Retina (tissue), 1 donor: ENCODE data around the gene MCF2L.
A peak's percentile ranks its signal among the peaks of the same experiment; 100 is the strongest.
"Not testable (repeated sequence)": the region's sequence is repeated elsewhere in the genome, so short reads cannot be mapped to it uniquely, and the experiment has no call there.

Experiments used
- DNase-seq: peaks from one replicate; pipeline ENCODE4 v3.0.0-alpha.2; 2016

Gene MCF2L

GRCh38 chr13:113050734-113051431, 81.9 kb downstream of the MCF2L start:
- peak; percentile 61 for DNase-seq

DNA sequence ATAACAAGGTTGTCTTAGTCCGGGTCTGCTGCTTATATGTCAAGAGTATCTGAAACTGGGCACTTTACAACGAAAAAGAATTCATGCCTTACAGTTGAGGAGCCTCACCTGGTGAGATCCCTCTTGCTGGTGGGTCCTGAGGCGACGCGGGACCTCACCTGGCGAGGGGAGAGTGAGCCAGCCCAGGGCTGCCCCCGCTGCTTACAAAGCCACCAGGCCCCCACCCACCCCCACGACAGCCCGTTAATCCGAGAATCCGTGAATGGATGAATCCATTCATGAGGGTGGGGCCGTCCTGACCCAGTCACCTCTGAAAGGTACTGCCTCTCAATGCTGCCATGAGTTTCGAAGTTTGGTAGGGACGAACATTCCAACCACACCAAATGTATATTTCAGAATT, 82.6 kb downstream of the MCF2L start:
- DNase-seq: no peak

- DNase-seq: no peak
Measured at GRCh38 chr13:113052206-113052605, 83.2 kb downstream of the MCF2L start.

GRCh38 chr13:113052971-113053370, 84.0 kb downstream of the MCF2L start:
- DNase-seq: no peak

DNA sequence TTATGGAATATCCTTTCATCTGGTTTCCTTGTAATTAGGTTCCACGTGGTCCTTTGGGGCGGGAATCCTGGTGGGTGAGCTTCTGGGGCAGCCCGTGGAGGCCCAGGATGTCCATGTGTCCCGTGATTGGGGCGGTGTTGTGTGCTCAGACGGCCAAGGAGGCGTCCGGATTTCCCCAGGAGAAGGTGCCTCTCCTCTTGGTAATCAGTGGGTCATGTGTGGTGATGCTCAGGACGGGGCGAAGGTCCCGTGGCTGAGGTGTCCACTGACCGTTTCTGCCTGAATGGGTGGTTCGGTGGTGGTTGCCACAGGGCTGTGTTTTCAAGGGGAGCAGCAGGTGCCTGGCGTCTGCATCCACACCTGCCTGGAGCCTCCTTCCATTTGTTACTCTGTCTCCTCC, 84.4 kb downstream of the MCF2L start:
- DNase-seq: no peak

GRCh38 chr13:113053801-113054604, 85.0 kb downstream of the MCF2L start:
- no peak for DNase-seq

DNA sequence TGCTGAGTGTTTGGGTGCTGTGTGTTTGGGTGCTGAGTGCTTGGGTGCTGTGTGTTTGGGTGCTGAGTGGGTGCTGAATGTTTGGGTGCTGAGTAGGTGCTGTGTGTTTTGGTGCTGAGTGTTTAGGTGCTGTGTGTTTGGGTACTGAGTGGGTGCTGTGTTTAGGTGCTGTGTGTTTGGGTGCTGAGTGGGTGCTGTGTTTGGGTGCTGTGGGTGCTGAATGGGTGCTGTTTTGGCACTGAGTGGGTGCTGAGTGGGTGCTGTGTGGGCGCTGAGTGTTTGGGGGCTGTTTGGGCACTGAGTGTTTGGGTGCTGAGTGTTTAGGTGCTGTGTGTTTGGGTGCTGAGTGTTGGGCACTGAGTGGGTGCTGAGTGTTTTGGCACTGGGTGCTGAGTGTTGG, 88.1 kb downstream of the MCF2L start:
- no peak for DNase-seq

- DNase-seq: not testable (repeated sequence)
Measured at GRCh38 chr13:113057559-113057958, 88.5 kb downstream of the MCF2L start.

- DNase-seq: no peak
Measured at GRCh38 chr13:113058129-113058987, 89.3 kb downstream of the MCF2L start.

- no peak for DNase-seq
Measured at GRCh38 chr13:113058988-113059850, 90.2 kb downstream of the MCF2L start.

GRCh38 chr13:113059891-113060290, 90.9 kb downstream of the MCF2L start:
- DNase-seq: no peak

GRCh38 chr13:113060557-113061270, 91.7 kb downstream of the MCF2L start:
- no peak for DNase-seq

- no peak for DNase-seq
Measured at GRCh38 chr13:113061271-113061625, 92.2 kb downstream of the MCF2L start.

DNA sequence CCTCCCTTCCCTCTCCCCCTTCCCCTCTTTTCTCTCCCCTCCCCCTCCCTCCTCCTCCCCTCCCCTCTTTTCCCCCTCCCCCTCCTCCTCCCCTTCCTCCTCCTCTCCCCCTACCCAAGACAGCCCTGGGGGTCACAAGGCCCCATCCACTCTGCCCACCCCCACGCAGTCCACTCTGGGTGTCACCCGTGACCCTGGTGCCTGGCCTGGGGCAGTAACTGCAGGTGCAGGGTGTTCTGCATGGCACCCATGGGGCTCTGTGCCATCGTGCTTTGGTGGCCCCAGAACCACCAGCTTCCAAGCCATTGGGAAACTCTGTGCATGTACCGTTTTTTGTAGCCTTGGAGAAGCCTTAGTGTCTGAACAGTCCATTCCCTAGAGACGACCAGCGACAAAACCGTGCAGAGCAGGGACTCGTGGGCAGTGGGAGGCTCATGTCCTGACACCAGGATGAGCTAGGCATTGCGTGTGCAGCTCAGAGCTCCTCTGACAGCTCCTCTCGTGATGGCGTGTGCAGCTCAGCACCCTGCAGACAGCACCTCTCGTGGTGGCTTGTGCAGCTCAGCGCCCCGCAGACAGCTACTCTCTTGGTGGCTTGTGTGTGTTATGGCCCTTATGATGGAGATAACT, 92.9 kb downstream of the MCF2L start:
- DNase-seq: no peak

GRCh38 chr13:113062691-113063090, 93.7 kb downstream of the MCF2L start:
- DNase-seq: no peak

- DNase-seq: no peak
Measured at GRCh38 chr13:113063091-113063491, 94.1 kb downstream of the MCF2L start.

GRCh38 chr13:113064000-113064533, 95.1 kb downstream of the MCF2L start:
- DNase-seq: no peak

DNA sequence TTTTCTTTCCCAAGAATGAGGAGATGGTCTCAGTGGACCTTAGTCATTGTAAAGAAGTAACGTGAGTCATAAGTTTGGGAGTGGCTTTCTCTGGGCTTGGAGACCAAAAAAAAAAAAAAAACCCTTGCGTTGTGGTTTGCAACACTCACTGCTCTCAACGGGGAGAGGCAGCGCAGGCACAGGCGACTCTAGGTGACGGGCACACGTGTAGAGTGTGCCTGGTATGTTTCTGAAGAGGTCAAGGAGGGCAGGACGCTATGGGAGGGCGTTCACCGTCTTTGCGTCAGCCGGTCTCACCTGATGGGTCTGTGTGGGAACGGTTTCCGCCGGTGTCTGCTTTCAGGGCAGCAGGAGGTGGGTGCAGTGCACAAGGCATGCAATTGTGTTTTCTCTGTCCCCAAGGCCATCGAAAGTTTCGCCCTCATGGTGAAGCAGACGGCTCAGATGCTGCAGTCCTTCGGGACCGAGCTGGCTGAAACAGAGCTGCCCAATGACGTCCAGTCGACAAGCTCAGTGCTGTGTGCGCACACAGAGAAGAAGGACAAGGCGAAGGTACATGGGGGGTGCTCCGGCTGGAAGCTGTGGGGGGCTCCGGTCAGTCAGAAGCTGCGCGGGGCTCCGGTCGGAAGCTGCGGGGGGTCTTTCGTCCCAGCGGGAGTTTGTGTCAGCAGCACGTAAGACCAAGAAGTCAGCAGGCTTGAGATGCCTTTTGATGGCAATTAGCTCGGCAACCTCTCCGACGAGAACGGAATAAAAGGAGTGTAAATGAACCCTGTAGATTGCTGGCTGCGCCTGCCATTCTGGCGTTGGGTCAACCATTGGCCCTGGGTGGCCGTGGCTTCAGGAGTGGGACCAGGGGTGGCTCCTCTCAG, 95.8 kb downstream of the MCF2L start:
- no peak for DNase-seq

DNA sequence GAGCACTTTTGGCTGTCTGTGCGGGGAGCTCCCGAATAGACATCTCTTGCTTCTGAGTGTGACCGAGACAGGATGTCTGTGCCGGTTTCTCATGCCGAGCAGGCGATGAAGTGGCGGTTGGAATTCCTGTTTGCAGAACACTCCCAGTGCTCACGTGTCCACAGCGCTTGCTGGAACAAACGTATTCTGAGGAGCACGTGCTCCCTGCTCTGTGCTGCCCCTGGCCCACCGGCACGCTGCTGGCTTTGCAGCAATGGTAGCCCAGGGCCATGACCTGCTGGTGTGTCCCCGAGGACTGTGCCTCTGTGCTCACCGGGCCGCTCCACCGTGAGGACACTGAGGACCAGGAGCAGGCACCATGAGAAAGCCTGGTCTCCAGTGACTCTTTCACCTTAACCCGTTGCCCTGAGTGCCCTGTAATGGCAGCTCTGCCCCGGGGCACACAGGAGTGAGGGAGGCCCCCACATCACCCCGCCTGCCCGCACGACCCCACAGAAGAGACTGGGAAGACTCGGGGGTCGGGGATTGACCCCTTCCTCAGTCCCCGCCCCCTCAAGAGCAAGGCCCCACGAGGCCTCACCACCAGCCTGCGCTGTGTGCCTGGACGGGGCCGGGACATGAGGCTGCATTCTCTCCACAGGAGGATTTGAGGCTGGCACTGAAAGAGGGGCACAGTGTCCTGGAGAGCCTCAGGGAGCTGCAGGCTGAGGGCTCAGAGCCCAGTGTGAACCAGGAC, 96.6 kb downstream of the MCF2L start:
- DNase-seq: no peak

DNA sequence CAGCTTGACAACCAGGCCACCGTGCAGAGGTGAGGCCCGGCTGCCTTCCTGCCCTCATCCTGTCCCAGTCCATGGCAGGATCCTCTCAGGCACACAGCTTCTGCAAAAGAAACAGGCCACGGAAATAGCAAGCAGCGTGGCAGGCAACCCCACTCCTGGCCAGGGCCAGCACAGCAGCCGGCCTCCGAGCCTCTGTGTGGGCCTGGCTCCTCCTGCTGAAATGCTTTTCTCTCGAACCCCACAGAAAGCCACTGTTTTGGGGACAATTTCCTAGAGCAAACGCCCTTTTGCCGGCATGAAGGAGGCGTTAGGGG, 97.1 kb downstream of the MCF2L start:
- DNase-seq: no peak
